ENCODE data around the gene GALNT2.

Gene GALNT2

DNA sequence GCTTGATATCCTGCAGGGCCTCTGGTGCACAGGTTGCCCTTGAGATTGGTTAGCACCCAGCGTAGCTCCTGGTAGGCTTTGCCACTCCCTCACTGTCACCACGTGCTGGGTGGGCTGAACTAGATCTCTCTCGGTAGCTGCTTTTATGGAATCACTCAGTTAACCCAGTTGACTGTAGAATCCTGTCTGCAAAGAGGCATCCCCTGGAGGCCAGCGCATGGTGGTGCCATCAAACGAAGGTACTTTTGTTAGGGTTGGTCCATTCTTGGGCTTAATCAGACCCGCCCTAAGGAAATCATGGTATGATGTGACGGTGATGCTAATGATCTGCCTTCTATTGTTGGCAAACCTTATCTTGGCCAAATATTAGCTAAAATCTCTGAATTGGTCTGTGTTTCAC, 153.4 kb downstream of the GALNT2 start:
- DNase-seq: no peak

DNA sequence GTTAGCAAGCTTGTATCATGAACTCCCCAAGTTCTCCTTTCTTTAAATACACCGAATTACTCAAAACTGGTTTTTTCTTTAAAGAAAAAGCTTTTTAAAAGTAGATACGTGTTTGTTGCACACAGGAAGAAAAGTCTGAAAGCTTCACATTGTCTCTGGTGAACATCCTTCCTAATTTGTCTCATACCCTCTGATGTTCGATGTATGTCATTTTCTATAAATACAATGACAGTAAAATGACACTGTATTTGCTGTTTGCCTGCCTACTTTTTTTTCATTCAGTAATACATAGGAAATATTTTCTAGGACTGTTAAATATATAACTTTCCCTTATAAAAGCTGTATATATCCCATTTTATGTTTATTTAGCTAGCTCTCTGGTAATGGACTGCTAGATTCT, 153.9 kb downstream of the GALNT2 start:
- DNase-seq: no peak

GRCh38 chr1:230222678-230223077, 155.6 kb downstream of the GALNT2 start:
- no peak for DNase-seq

DNA sequence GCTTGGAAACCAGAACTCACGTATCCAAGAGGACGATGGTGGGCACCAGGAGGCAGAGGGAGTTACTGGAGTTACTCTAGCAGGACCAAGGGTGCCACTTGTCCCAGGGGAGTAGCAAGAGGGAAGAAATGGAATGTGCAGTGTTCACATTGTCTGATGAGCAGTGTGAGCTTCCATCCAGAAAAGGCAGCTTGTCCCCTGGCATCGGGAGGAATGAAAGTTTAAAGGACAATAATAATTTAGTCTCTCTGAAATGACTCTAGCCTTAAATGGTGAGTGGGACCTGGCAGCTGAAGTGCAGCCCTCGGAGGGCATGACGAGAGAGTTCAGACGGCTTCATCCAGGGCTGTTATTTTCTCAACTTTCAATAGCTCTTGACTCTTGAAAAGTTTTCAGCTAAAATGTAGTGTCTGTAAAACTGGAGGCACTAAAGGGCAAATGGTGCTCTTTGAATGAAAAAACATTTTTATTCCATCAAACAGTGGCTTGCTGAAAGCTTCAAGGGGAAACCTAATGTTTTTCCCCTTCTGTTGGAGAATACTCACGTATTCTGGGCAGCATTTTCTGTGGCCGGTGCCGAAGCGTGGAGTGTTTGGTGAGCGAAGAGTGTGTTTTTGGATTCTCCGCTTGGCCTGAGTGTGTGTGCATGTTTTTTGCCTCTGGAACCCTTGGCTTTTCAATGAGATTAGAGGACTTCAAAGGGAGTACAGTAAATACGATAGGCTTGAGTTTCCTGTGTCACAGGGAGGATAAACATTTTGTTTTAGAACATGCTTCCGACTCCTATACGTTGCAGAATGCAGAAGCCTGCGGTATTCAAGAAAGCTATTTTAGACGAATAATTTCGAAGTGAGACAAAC, 157.3 kb downstream of the GALNT2 start:
- DNase-seq: no peak

GRCh38 chr1:230226007-230226800, 159.2 kb downstream of the GALNT2 start:
- no peak for DNase-seq

- no peak for DNase-seq
Measured at GRCh38 chr1:230226814-230227213, 159.8 kb downstream of the GALNT2 start.

- no peak for DNase-seq
Measured at GRCh38 chr1:230228236-230228897, 161.3 kb downstream of the GALNT2 start.

DNA sequence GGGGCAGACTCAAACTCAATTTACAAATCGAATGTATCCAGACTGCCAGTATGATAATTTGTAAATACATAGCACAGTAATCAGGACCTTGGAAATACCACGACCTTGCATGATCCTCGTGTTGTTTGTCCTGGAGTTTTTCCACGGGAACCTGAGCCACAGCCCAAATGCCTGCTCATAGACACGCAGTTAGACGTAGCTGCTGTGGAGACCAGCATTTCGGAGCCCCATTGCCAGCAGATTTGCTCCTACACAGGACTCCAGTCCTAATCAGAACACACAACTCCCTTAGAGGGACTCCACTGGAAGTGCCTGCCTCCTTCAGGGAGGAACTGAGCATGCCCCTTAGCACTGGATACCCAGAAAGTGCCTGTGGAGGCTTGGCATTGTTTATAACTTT, 163.2 kb downstream of the GALNT2 start:
- no peak for DNase-seq

- DNase-seq: no peak
Measured at GRCh38 chr1:230230948-230231773, 164.1 kb downstream of the GALNT2 start.

DNA sequence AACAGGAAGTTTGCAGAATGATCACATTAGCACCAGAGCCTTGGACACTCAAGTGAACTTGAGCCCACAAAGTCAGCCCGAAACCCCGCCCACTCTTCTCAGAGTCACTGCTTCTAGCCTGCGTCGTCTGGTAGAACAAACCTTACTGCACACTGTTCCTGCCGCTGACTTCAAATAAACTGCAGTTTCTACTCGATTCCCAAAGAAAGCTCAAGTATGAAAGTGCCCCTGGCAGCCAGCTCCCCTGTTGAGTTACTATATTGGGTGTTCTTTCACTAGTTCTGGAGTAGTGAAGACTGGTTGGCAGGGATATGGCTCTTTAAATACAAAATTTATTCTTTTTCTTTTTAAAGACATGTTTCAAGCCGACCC, 164.7 kb downstream of the GALNT2 start:
- DNase-seq: no peak

DNA sequence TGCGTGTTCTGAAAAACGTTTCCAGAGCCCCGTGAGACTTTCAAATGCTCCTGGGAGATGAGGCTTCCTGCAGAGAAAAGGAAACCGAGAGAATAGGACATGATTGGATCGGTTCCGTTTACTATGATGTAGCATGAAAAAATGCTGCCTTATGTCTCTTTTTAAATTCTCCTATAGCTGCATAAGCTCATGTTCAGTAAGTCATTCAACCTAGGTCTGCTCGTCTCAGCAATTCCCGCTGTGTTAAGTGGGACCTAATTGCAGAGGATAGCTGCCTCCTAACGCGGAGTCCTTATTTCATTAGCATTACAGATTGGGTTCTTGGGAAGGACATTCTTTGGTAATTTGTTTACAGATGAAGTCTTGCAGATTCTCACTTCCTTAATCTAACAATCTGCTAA, 165.3 kb downstream of the GALNT2 start:
- DNase-seq: no peak

- DNase-seq: no peak
Measured at GRCh38 chr1:230233786-230234185, 166.7 kb downstream of the GALNT2 start.

DNA sequence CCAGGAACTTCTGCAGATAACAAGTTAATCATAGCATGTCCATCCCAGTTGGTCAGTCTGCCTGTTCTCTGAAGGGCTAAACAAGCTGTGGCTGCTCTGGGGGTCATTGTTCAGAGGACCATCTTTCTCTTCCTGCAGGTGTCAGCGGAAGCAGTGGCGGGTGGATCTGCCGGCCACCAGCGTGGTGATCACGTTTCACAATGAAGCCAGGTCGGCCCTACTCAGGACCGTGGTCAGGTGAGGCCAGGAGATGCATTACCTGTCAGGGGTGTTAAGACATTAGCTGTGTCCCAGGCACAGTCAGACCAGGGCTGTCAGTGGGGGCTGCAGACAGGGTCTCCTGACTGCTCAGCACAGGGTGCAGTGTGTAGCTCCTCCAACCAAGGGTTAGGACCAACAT, 168.8 kb downstream of the GALNT2 start:
- no peak for DNase-seq

DNA sequence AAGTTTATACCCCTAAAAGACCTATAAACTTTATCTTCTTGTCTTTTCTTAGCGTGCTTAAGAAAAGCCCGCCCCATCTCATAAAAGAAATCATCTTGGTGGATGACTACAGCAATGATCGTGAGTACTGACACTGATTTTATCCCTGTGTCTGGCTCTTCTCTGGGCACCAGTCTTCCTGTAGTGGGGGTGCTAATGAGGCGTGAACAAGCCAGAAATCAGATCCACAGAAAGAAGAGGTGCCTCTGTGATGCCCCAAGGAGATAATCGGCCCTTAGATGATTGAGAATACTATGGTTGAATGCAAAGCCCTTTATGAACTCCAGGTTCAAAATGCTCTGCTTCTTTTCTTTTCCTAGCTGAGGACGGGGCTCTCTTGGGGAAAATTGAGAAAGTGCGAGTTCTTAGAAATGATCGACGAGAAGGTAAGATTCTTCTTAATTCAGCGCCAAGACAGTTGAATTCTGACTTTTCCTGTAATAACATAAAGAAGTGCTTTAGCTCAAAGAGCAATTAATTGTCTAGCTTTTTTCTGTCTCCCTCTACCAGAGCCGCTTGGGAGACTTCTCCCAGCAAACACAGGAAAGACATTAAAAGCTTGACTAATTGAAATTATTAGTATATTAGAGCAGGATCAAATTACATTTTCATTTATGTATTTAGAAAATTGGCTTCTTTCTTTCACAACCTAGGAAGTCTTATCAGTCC, 169.4 kb downstream of the GALNT2 start:
- no peak for DNase-seq

GRCh38 chr1:230237009-230237370, 170.0 kb downstream of the GALNT2 start:
- DNase-seq: no peak

DNA sequence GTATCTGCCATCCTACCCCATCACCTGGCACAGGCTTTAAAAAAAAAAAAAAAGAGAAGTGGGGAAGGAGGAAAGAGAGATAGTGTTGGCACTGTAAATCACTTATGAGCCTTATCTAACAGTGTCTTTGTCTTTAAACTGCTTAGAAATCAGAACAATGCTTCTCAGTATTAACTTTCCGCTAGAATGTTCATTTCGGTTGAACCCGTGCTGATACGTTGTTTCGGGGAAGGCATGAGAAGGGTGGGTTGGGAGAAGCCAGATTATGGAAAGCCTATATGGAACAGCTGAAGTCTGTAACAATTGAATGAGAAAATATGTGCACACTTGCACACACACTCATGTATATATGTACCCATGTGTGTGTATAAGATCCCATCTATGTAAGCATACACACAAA, 170.8 kb downstream of the GALNT2 start:
- DNase-seq: no peak

- no peak for DNase-seq
Measured at GRCh38 chr1:230240446-230241086, 173.5 kb downstream of the GALNT2 start.

- no peak for DNase-seq
Measured at GRCh38 chr1:230242326-230242725, 175.3 kb downstream of the GALNT2 start.

GRCh38 chr1:230243146-230243545, 176.1 kb downstream of the GALNT2 start:
- no peak for DNase-seq

DNA sequence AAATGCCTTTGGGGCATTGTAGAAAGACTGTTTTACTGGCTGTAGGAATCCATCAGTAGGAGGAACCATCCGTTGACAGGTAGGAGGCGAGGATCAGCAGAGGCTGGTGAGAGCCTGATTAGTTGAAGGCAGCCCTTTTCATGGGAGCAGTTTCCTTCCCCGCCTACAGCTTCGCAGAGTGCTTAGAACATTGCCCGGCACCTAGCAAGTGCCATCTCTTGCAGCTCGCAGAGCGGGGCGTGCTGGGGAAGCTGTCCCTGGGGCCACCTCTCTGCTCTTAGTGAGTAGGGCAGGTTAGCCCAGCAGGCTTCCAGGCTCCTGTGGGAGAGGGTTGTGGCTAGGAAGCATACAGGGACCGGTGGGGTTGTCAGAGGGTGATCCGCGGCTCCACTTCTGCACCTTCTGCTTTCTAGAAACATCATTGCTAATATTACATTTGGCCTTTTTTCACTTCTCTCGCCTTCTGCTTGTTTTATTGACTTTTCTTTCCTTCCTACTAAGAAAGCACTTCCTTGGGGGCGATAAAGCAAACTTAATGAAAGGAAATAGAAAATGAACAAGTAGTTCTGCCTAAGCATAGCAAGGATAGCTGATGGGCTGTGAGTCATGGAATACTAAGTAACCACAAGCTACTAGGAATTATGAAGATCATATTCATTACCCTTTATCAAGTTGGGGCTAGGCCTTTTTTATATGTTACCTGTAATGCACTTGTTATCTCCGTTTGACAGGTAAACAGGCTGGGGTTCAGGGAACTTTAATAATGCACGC, 176.7 kb downstream of the GALNT2 start:
- DNase-seq: no peak

- DNase-seq: no peak
Measured at GRCh38 chr1:230246551-230246950, 179.5 kb downstream of the GALNT2 start.
